HG02981 (cell line): ENCODE measurements around the gene DCAF15.

ENCODE experiments used
- ATAC-seq: cut with Tn5 transposase; IDR thresholded peaks from one replicate; pipeline ENCODE4 v1.9.1; 2021; ENCODE audit warnings: mild to moderate bottlenecking, moderate library complexity; ENCODE audit not compliant: unreplicated experiment

The DCAF15 gene

DNA sequence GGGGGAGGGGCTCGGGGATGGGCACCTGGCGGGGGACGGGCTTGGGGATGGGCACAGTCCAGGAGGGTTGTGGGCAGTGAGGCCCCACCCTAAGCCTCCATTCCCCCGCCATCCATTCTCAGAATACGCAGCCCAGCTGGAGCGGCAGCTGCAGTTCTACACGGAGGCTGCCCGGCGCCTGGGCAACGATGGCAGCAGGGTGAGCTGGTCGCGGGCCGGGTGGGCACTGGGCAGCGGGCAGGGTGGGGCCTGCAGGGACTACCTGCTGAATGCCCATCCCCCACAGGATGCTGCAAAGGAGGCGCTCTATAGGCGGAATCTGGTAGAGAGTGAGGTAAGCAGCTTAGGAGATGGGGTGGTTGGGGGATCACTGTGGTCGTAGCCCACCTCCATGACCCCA, 22.4 kb upstream of the DCAF15 start:
- ATAC-seq = no peak

GRCh38 chr19:13930402-13930801, 21.9 kb upstream of the DCAF15 start:
- ATAC-seq = no peak

- ATAC-seq = no peak
Measured at GRCh38 chr19:13931391-13932148, 20.7 kb upstream of the DCAF15 start.

GRCh38 chr19:13932149-13932637, 20.1 kb upstream of the DCAF15 start:
- no peak for ATAC-seq

GRCh38 chr19:13932911-13933393, 19.4 kb upstream of the DCAF15 start:
- ATAC-seq = no peak

- ATAC-seq = no peak
Measured at GRCh38 chr19:13934785-13935109, 17.6 kb upstream of the DCAF15 start.

DNA sequence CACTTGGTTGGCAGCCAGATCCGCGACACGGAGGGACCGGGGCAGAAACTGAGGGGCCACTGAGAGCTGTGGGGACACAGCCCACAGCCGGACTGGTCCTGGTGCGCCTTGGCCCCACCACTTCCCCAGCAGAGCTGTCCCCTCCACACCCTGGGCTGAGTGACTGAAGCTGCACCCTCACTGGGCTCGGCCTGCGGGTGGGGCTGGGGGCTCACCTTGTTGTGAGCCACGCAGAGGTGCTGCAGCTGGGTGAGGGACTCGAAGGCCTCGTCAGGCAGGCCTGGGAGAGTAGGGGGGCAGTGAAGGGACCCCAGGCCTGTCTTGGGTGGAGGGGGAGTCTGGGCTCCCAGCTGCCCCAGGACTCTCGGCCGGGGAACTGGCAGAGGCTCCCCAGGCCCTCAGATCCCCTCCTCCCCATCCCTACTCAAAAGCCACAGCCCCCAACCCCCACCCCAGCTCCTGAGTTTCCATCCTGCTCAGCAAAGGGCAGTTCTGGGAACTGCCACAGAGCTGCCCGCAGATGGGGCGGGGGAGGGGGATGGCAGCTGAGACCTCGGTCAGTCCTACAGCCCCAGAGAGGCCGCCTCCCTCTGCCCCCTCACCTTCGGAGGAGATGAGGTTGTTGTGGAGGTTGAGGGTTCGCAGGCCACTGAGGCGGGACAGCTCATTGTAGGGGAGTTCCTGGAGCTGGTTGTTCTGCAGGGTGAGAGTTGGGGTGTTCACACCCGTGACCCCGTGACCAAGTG, 16.4 kb upstream of the DCAF15 start:
- ATAC-seq = no peak

- ATAC-seq = no peak
Measured at GRCh38 chr19:13937479-13938300, 14.6 kb upstream of the DCAF15 start.

DNA sequence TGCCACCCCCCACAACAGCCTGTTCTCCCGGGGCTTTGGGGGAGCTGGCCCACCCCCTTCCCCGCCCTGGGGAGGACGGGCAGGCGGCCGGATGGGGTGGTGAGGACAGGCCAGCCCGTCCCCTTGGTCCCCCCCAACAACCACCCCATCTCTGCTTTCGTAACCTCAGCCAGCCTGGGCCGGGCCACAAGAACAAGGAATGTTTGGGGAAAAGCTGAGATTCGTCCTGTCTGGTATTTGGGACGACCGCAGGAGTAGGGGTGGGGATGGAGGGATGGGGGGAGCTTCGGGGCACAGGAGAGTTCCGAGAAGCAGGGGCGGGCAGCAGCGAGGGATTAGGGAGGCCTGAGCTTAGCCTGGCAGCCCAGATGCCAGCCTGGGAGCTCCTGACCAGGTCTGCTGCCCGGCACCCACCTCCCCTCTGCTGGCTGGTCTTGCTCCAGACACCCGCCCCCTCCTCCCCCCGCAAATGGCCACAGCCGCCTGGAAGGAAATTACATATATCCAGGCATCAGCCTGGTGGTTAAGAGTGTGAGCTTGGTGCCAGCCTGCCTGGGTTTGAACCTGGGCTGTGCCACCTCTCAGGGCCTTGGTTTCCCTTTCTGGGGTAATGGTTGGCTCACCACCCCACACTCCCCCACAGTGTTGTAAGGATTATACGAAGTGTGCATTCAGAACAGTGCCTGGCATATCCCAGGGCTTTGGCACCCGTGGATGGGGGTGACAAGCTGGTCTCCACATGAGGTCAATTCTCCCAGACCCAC, 13.8 kb upstream of the DCAF15 start, which contains the start of gene PODNL1:
TSS of gene PODNL1 (minus strand) at position 117 of the 764 bp plus-strand sequence. CDS start 236 bp downstream, outside the sequence.
- no peak for ATAC-seq

DNA sequence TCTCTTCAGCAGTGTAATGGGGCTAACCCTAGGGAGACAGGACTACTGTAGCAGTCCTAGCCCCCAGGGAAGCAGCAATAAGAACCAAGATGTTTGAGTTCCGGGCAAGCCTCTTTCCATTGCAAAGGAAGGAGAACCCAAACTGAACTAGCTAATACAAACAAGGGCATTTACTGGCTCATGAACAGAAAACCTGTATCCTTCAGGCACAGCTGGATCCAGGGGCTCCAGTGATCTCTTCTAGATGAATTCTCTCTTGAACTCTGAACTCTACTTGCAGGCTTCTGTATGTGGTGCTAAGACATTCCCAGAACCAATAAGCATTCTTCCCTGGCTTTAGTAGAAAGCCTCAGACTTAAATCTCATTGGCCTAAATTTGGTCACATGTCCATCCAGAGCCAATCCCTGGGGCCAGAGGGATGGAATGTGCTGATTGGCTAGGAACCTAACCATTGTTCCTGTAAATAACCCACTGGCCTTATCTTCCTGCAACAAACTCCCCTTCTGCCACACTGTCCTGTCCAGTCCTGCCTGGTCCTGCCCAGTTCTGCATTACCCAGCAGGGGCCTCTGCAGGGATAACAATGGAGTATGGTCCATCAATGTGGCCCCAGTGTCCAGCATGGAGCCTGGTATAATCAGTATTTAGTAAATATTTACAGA, 10.2 kb upstream of the DCAF15 start:
- no peak for ATAC-seq

DNA sequence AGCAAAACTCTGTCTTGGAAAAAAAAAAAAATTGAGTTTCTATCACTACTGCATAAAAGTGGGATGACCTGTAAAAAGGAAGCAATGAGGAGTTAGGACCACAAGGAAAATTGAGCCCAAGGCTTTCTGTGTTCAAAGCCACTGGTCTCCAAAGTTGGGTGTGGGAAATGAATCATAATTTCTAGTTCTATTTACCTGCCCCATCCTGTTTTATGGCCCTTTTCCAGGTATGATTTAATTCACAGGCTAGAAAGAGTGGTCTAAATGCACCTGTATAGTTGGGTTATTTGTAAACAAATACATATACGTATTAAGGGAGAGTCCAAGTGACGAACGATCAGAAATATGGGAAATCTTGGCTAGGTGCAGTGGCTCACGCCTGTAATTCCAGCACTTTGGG, 5.9 kb upstream of the DCAF15 start:
- ATAC-seq = no peak

- no peak for ATAC-seq
Measured at GRCh38 chr19:13951043-13951442, 1.3 kb upstream of the DCAF15 start.

DNA sequence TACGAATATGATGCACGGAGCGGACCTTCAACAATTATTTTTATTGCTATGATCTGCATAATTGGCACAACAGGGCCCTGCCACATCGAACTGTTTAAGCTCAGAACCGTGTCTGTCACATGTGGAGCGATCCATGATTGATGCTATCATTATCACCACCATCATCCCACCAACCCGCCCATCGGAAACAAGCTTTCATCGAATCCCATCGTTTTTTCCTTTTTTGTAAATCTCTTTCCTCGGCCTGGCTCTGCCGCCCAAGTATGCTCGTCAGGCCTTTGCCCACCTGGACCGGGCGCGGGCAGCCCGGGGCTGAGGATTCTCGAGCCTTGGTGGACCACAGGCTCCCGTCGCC, 533 bp upstream of the DCAF15 start:
- no peak for ATAC-seq

- ATAC-seq = no peak
Measured at GRCh38 chr19:13952931-13953531, 722 bp downstream of the DCAF15 start.

DNA sequence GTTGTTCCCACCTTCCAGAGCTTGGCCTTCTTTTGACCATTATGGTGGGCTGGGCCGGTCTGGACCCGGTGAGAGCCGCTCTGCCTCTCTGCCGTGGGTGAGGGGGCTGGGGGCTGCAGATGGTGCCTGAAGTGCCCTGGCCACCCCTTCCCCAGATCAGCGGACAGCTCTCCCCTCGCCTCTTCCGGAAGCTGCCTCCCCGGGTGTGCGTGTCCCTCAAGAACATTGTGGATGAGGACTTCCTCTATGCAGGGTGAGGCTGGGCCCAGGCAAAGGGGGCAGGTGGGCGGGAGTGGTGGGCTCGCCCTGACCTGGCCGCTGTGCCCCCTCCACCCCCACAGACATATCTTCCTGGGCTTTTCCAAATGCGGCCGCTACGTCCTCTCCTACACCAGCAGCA, 1.9 kb downstream of the DCAF15 start:
- ATAC-seq = no peak

GRCh38 chr19:13955662-13956364, 3.5 kb downstream of the DCAF15 start:
- ATAC-seq = no peak

DNA sequence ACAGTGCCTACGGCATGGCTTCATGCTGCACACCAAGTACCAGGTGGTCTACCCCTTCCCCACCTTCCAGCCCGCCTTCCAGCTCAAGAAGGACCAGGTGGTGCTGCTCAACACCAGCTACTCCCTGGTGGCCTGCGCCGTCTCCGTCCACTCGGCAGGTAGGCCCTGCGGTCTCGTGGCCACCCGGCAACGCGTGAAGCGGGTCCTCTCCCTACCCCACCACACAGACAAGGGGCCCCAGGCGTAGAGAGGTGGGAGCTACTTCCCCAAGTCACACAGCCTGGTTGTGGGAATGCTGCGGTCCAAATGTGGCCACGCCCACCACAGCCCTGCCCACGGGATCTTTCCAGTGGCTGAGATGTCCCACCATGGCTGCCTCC, 4.0 kb downstream of the DCAF15 start:
- ATAC-seq = no peak

DNA sequence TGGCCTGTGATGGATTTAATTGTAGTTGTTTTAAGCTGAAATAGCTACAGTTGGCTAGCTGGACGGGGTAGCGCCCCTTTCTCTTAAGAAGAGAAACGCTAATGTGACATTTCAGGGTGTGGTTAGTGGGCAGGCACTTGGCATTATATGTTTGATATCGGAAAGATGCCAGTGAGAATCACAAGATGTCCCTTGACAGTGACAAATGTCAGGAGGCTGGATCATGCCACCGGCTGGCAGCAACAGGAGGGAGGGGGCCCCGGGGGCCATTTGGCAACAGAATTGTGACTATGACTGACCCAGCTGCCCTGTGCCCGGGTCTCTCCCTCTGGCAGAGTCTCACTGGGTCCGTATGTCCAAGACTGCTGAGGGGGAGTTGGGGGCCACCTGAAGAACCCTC, 4.7 kb downstream of the DCAF15 start:
- no peak for ATAC-seq

DNA sequence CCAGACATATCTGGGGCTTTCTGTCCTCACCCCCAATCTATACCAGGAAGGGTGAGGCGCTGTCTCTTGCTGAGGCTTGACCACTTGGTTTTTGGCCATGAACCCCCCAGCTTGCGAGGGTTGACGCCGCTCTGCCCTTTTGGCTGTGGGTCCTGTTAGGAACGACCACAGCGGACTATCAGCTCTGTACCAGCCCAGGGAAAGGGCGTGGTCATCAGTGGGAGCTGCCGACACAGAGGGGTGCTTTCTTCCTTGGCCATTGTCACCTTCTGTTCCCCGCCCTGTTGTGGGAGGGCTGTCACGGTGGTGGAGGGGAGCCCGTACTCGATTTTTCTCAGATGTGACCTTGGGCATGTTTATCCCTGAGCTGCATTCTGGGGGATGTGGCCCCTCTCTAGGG, 5.7 kb downstream of the DCAF15 start:
- no peak for ATAC-seq
